Natural killer cell treated with Interleukin-12 subunit alpha and Interleukin-12 subunit beta and Interleukin-15 and Interleukin-18, amount 100 ng/mL, for 72 hours (primary cell): Measurements from ENCODE around the gene MGAT5. TPM values are rescaled to one million over a fixed set of nuclear protein-coding genes. Genes with fewer than 3 reads are reported as not detected.

ENCODE experiments used
- ATAC-seq, 2 donors: fragments of 150-1000 bp; cut with Tn5 transposase in 1 of 2; sonication (Bioruptor Pico), chemical (Tn5 transposase) in 1 of 2; 2 replicates each; pipeline ENCODE4 v1.10.0; 2021
- DNase-seq: peaks from one replicate; pipeline ENCODE4 v3.0.0; 2022; ENCODE audit warnings: low spot score
- H3K27ac Mint-ChIP-seq, 2 donors: 1 replicate in 1 of 2; 2 replicates in 1 of 2; pipeline ENCODE4 v1.8.0; 2022; ENCODE audit warnings: mixed read lengths in 2 of 2, mild to moderate bottlenecking in 1 of 2, moderate library complexity in 1 of 2
- H3K27me3 Mint-ChIP-seq, 2 donors: 1 replicate in 1 of 2; 2 replicates in 1 of 2; pipeline ENCODE4 v1.8.0; 2022; ENCODE audit warnings: mixed read lengths in 2 of 2
- H3K36me3 Mint-ChIP-seq: one replicate; pipeline ENCODE4 v1.8.0; 2022; ENCODE audit warnings: mixed read lengths
- H3K4me1 Mint-ChIP-seq, 2 donors: 1 replicate in 1 of 2; 2 replicates in 1 of 2; pipeline ENCODE4 v1.8.0; 2022; ENCODE audit warnings: low read depth in 2 of 2, mixed read lengths in 2 of 2, mild to moderate bottlenecking in 1 of 2
- H3K4me3 Mint-ChIP-seq: one replicate; pipeline ENCODE4 v1.8.0; 2022; ENCODE audit warnings: mixed read lengths
- H3K9me3 Mint-ChIP-seq: 2 replicates; pipeline ENCODE4 v1.8.0; 2022; ENCODE audit warnings: mixed read lengths
- total RNA-seq, 2 donors: library from RNA; stranded (reverse); gene quantifications; one replicate each; pipeline ENCODE4 v1.2.3, GENCODE V29; 2022

MGAT5 gene
- total RNA-seq: 10 to 100 TPM; 58.1 to 99.5 TPM

GRCh38 chr2:134253804-134254203, at the start of gene MGAT5:
Gene MGAT5, plus strand, starts transcription at chr2:134254072. Its CDS starts 332 bp downstream, at chr2:134254404.
- no peak for DNase-seq
- Mint-ChIP-seq H3K4me3 (no peak within 1 kb of the TSS), H3K36me3 (peaks cover 11% of the 10 kb centered on the region), H3K27ac (peak within 1 kb of the TSS in 1 of 2 donors; percentile 0), H3K9me3 (no peaks in the 10 kb centered on the region), H3K4me1 (peaks cover 50 to 63% of the 10 kb centered on the region in 2 donors), H3K27me3 (peaks cover 5 to 7% of the 10 kb centered on the region in 2 donors)
- no peak for ATAC-seq

GRCh38 chr2:134205087-134205486, 48.8 kb upstream of the MGAT5 start:
- Mint-ChIP-seq H3K4me3 (no peak overlapping the region), H3K27ac (no peak overlapping the region), H3K9me3 (no peaks in the 10 kb centered on the region), H3K4me1 (peaks cover 22 to 26% of the 10 kb centered on the region in 2 donors), H3K27me3 (no peaks in the 10 kb centered on the region), H3K36me3 (no peaks in the 10 kb centered on the region)
- DNase-seq (no peak), ATAC-seq (no peak)

GRCh38 chr2:134206031-134206430, 47.8 kb upstream of the MGAT5 start:
- Mint-ChIP-seq H3K4me3 (no peak overlapping the region), H3K27ac (no peak overlapping the region)
- ATAC-seq: no peak

GRCh38 chr2:134206573-134206972, 47.3 kb upstream of the MGAT5 start:
- ATAC-seq: no peak
- no peaks in the 10 kb centered on the region for H3K36me3 Mint-ChIP-seq
- H3K4me1 Mint-ChIP-seq: peaks cover 17 to 19% of the 10 kb centered on the region in 2 donors
- no peaks in the 10 kb centered on the region for H3K27me3 Mint-ChIP-seq
- no peak overlapping the region for H3K27ac Mint-ChIP-seq
- no peak for DNase-seq
- no peak overlapping the region for H3K4me3 Mint-ChIP-seq
- H3K9me3 Mint-ChIP-seq: no peaks in the 10 kb centered on the region

More at GRCh38 chr2:134206031-134206430, 47.8 kb upstream of the MGAT5 start:
- Mint-ChIP-seq H3K36me3 (no peaks in the 10 kb centered on the region), H3K27me3 (no peaks in the 10 kb centered on the region), H3K4me1 (peaks cover 17 to 20% of the 10 kb centered on the region in 2 donors), H3K9me3 (no peaks in the 10 kb centered on the region)
- DNase-seq: no peak

GRCh38 chr2:134207589-134208209, 46.2 kb upstream of the MGAT5 start:
- no peaks in the 10 kb centered on the region for H3K9me3 Mint-ChIP-seq
- H3K4me1 Mint-ChIP-seq: peaks cover 13 to 14% of the 10 kb centered on the region in 2 donors
- H3K4me3 Mint-ChIP-seq: no peak overlapping the region
- peak overlapping the region in 1 of 2 donors; percentile 50 for H3K27ac Mint-ChIP-seq
- DNase-seq: peak; percentile 71
- H3K27me3 Mint-ChIP-seq: no peaks in the 10 kb centered on the region
- no peaks in the 10 kb centered on the region for H3K36me3 Mint-ChIP-seq
- ATAC-seq: peak; percentile 70 to 73

- Mint-ChIP-seq H3K27ac (no peak overlapping the region), H3K4me3 (no peak overlapping the region), H3K36me3 (no peaks in the 10 kb centered on the region), H3K27me3 (no peaks in the 10 kb centered on the region), H3K9me3 (no peaks in the 10 kb centered on the region), H3K4me1 (peaks cover 13 to 16% of the 10 kb centered on the region in 2 donors)
- DNase-seq: no peak
- ATAC-seq: no peak
These were observed 45.0 kb upstream of the MGAT5 start for GRCh38 chr2:134208825-134209224.

- H3K36me3 Mint-ChIP-seq: no peaks in the 10 kb centered on the region
- DNase-seq (no peak), ATAC-seq (no peak)
- H3K4me1 Mint-ChIP-seq: peaks cover 29 to 32% of the 10 kb centered on the region in 2 donors
- no peaks in the 10 kb centered on the region for H3K9me3 Mint-ChIP-seq
- H3K27me3 Mint-ChIP-seq: no peaks in the 10 kb centered on the region
- no peak overlapping the region for H3K4me3 Mint-ChIP-seq
- H3K27ac Mint-ChIP-seq: no peak overlapping the region
These were observed 41.1 kb upstream of the MGAT5 start for GRCh38 chr2:134212746-134213145.

- no peaks in the 10 kb centered on the region for H3K27me3 Mint-ChIP-seq
- H3K36me3 Mint-ChIP-seq: no peaks in the 10 kb centered on the region
- H3K4me1 Mint-ChIP-seq: peaks cover 60 to 62% of the 10 kb centered on the region in 2 donors
- peak overlapping the region; percentile 28 to 61 for H3K27ac Mint-ChIP-seq
- H3K9me3 Mint-ChIP-seq: no peaks in the 10 kb centered on the region
- H3K4me3 Mint-ChIP-seq: peak overlapping the region; percentile 80
- ATAC-seq: no peak
- DNase-seq: no peak
These were observed 37.6 kb upstream of the MGAT5 start for GRCh38 chr2:134216152-134216829.

- DNase-seq (no peak), ATAC-seq (no peak)
- no peaks in the 10 kb centered on the region for H3K36me3 Mint-ChIP-seq
- peaks cover 63 to 64% of the 10 kb centered on the region in 2 donors for H3K4me1 Mint-ChIP-seq
- no peaks in the 10 kb centered on the region for H3K27me3 Mint-ChIP-seq
- H3K27ac Mint-ChIP-seq: peak overlapping the region; percentile 61 to 64
- peak overlapping the region; percentile 81 for H3K4me3 Mint-ChIP-seq
- no peaks in the 10 kb centered on the region for H3K9me3 Mint-ChIP-seq
These were observed 36.5 kb upstream of the MGAT5 start for GRCh38 chr2:134217351-134217750.

GRCh38 chr2:134217924-134218323, 35.9 kb upstream of the MGAT5 start:
- Mint-ChIP-seq H3K4me3 (peak overlapping the region; percentile 81), H3K4me1 (peaks cover 61 to 63% of the 10 kb centered on the region in 2 donors), H3K9me3 (no peaks in the 10 kb centered on the region), H3K27me3 (no peaks in the 10 kb centered on the region), H3K36me3 (no peaks in the 10 kb centered on the region), H3K27ac (peak overlapping the region; percentile 61 to 64)
- DNase-seq (peak; percentile 68), ATAC-seq (peak; percentile 96 to 97)

- H3K27ac Mint-ChIP-seq: peak overlapping the region; percentile 61 to 64
- H3K4me1 Mint-ChIP-seq: peaks cover 60 to 63% of the 10 kb centered on the region in 2 donors
These were observed 35.5 kb upstream of the MGAT5 start for GRCh38 chr2:134218414-134218813.

GRCh38 chr2:134218930-134219658, 34.8 kb upstream of the MGAT5 start:
- Mint-ChIP-seq H3K27ac (peak overlapping the region; percentile 61 to 64), H3K4me1 (peaks cover 61 to 63% of the 10 kb centered on the region in 2 donors), H3K27me3 (no peaks in the 10 kb centered on the region), H3K4me3 (peak overlapping the region; percentile 81), H3K36me3 (no peaks in the 10 kb centered on the region), H3K9me3 (no peaks in the 10 kb centered on the region)
- DNase-seq: no peak
- ATAC-seq: no peak

More at GRCh38 chr2:134218414-134218813, 35.5 kb upstream of the MGAT5 start:
- ATAC-seq (no peak), DNase-seq (no peak)
- Mint-ChIP-seq H3K36me3 (no peaks in the 10 kb centered on the region), H3K9me3 (no peaks in the 10 kb centered on the region), H3K27me3 (no peaks in the 10 kb centered on the region), H3K4me3 (peak overlapping the region; percentile 81)

GRCh38 chr2:134220344-134220974, 33.4 kb upstream of the MGAT5 start:
- ATAC-seq: no peak
- no peaks in the 10 kb centered on the region for H3K27me3 Mint-ChIP-seq
- H3K9me3 Mint-ChIP-seq: no peaks in the 10 kb centered on the region
- H3K4me3 Mint-ChIP-seq: no peak overlapping the region
- peak overlapping the region in 1 of 2 donors; percentile 64 for H3K27ac Mint-ChIP-seq
- no peaks in the 10 kb centered on the region for H3K36me3 Mint-ChIP-seq
- no peak for DNase-seq
- H3K4me1 Mint-ChIP-seq: peaks cover 56 to 65% of the 10 kb centered on the region in 2 donors
